ENCODE measurements around the gene SHB.

GRCh38 chr9:37944671-37945481 lies 124.2 kb downstream of the SHB start:
- TF ChIP-seq CTCF (IDR thresholded peaks at IDR 0.05) (no peak), POLR2A (IDR thresholded peaks at IDR 0.05) (no peak)
